HG03460 (cell line): ENCODE measurements around the gene CYP26B1.

Experiments
- ATAC-seq: cut with Tn5 transposase; IDR thresholded peaks from one replicate; pipeline ENCODE4 v1.9.1; 2021; ENCODE audit not compliant: unreplicated experiment

Gene CYP26B1

GRCh38 chr2:72113847-72114692 lies 33.6 kb downstream of the CYP26B1 start:
- ATAC-seq = no peak

GRCh38 chr2:72112981-72113846 lies 34.4 kb downstream of the CYP26B1 start:
- no peak for ATAC-seq

DNA sequence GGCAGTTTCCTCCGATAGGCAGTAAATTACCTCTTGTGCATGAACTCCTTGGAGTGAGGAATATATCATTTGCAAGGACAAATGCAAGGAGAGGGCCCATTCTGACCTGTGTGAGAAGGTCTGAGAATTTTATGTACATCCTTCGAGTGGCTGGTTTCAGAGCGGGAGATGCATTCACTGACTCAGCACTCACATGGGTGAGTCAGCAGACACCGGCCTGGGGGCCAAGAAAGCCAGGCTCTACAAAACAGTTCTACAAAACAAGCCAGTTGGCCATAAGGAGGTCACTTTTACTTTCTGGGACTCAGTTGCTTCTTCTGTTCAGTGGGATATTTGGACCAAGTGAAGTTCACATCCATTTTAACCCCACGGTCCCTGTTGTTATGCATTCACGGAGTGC lies 35.3 kb downstream of the CYP26B1 start:
- ATAC-seq = no peak

DNA sequence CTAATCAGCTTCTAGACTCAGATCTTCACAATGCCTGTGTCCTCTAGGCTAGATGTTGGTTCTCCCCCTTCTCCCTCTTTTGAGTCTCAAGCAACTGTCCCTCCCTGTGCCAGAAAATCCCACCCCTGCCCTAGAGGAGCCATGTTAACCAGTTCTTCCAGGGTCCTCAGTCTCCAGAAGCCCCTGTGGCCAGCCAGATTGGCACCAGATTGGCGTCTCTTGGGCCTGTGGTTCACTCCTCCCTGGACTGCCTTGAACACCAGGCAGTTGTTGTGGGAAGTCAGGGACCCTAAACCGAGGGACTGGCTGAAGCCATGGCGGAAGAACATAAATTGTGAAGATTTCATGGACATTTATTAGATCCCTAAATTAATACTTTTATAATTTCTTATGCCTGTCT lies 36.6 kb downstream of the CYP26B1 start:
- no peak for ATAC-seq

GRCh38 chr2:72109904-72110303 lies 37.8 kb downstream of the CYP26B1 start:
- no peak for ATAC-seq

DNA sequence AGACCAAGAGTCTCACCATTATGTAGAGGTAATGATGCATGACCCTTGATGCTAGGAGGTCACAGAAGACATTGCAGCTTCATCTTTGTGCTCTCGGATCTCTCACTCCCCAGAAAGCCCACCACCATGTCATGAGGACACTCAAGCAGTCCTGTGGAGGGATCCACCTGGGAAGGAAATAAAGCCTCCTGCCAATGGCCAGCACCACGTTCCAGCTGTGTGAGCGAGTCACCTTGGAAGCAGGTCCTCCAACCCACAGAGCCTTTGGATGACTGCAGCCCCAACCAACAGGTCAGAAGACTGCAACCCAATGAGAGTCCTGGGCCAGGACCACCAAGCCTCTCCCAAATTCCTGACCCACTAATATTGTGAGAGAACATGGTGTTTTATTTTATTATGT lies 38.4 kb downstream of the CYP26B1 start:
- no peak for ATAC-seq

DNA sequence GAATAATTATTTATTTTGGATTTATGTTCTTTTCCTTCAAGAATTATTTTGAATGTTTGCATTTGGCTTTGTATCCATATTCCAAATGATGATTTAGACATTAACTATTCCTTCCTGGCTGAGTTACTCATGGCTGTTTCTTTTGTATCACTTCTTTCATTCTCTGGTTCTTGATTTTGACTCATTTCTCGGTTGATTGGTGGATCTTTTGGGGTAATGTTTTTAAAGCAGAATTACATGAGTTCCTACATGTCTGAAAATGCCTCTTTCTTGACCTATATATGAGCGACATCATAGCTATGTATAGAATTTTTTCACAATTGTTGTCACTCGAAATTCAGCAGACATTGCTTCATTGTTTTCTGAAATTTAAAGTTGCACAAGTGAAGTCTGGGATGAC lies 39.5 kb downstream of the CYP26B1 start:
- no peak for ATAC-seq

DNA sequence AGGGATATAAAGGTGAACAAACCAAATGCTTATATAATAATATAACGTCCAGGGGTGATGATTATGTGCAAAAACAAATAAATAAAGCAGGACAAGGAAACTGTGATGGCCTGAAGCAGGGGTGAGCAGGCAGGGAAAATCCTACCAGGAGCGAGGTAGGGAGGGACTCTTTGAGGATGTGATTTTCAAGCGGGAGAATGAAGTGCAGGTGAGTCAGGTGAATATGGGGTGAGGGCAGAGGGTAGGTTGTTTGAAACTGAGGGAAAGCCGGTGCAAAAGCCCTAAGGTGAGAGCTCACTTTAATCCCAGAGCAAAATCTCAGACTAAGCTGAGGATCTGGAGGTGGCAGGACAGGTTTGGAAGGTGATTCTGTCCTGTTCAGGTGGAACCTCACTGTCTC lies 40.7 kb downstream of the CYP26B1 start:
- ATAC-seq = no peak

GRCh38 chr2:72104821-72105588 lies 42.7 kb downstream of the CYP26B1 start:
- no peak for ATAC-seq

DNA sequence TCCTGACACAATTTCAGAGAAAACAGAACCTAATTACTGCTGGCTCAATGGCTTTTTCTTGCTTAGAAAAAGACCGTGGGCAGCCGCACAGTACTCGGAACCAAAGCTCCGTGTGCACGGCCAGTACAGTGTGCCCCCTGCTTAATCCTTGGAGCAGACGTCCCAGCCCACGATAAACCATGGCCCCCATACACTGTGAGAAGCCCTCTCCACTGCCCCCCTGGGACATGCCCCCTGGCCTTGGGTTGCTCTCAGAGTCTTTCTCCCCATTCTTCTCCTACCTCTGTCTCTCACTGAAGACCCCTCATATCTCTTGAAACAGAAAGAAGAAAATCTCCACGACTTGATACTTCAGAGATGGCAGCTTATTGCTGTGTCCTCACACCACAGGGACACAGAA lies 44.0 kb downstream of the CYP26B1 start:
- ATAC-seq = no peak

DNA sequence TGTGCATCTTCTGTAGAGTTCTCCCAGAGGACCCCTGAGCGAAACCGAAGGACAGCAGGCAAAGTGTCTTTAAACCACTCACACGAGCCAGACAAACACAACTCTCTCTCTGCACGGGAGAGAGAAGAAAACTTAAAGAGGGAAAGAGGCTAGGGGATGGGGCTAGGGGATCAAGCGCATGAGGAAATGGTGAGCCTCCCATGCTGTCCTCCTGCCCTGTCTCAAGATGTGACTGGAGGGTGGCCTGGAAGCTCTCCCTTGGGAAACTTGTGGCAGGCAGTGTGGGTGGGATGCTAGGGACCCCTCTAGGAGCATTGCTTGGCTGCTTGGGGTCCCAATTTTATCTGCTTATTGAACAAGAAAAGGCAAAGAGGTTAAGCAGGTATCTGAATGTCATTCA lies 44.5 kb downstream of the CYP26B1 start:
- ATAC-seq = no peak

DNA sequence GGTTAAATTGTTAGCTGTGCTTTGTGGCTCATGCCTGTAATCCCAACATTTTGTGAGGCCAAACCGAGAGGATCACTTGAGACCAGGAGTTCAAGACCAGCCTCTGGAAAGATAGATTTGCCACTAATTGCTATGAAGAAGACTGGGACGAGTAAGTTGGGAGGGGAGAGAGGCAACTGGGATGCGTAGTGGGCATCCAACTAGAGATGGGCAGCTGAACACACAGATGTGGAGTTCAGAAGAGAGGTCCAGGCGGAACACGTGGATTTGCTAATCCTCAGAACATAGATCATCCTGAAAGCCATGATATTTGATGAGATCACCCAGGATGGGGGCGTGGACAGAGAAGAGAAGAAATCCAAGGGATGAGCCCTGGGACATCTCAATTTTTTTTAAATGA lies 48.7 kb downstream of the CYP26B1 start:
- ATAC-seq = no peak

DNA sequence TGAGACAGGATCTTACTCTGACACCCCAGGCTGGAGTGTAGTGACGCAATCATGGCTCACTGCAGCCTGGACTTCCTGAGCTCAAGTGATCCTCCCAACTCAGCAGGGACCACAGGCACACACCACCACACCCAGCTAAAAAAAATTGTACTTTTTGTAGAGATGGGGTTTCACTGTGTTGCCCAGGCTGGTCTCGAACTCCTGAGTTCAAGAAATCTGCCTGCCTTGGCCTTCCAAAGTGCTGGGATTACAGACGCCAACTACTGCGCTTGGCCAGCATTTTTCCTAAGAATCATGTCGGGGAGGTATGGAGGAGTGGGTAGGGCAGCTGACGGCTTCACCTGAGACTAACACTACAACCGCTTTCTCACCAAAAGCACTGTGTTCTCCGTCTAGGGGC lies 50.4 kb downstream of the CYP26B1 start:
- ATAC-seq = no peak

DNA sequence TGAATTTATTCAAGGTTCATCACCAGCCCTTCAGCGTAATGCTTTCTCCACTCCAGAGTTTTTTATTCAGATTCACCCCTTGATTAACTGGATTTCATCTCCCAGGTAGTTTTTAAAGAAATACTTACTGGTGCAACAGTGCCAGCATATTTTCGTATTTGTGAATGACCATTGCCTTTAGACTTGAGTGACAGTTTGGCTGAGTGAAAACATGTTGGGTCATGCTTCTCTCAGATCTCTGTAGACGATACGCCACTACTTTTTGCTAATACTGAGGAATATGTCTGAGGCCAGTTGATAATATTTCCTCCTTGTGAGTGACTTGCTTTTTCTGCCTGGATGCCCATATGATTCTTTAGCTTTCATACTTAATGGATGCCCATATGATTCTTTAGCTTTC lies 51.5 kb downstream of the CYP26B1 start:
- no peak for ATAC-seq

DNA sequence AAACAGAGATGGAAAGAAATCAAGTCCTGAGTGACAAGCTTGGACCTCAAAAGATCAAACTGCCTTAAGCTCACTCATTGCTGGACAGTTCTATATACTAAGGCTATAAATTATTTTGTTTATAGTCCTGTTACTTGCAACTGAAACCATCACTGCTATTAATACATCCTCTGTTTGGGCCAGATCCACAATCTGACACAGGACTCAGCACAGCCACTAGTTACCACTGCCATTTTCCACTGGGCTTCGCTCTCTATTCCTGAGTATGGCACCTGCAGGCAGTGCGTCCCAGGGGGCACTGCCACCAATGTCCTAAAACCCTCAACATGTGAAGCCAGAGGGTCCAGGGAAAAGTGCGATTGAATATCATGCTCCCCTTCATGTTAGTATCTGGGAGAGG lies 52.3 kb downstream of the CYP26B1 start:
- no peak for ATAC-seq

DNA sequence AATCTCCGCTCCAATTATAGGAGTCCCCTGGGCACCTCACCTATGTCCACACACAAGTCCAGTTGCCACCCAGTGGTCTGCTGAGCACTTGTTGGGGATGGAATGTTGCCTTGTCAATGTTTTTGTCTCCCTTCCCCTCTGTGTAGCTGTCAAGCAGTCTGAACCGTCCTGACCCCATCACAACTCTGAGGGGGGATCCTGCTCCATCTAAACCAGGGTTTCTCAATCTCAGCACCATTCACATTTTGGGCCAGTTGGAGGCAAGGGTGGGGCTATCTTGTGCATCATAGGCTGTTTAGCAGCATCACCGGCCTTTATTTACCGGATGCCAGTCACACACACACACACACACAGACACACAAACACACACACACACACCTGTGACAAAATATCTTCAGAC lies 53.0 kb downstream of the CYP26B1 start:
- ATAC-seq = no peak

DNA sequence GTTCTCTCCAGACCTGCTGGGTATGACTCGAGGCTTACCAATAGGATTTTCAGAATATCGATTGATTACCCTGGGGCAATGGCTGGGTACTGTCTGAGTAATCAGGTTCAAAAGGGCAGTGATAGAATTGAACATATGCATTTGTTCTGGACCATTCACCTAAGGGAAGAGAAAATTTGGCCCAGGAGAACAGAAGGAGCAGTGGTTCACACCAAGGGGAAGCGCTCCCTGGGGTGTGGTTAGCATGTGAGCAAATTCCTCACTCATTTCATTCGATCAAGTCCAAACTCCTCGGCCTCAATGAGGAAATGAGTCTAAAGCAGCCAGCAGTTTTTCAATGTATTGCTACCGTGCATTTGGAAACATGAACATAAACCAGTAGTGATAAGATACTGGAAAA lies 55.6 kb downstream of the CYP26B1 start:
- no peak for ATAC-seq

GRCh38 chr2:72090781-72091482 lies 56.7 kb downstream of the CYP26B1 start:
- ATAC-seq = no peak

DNA sequence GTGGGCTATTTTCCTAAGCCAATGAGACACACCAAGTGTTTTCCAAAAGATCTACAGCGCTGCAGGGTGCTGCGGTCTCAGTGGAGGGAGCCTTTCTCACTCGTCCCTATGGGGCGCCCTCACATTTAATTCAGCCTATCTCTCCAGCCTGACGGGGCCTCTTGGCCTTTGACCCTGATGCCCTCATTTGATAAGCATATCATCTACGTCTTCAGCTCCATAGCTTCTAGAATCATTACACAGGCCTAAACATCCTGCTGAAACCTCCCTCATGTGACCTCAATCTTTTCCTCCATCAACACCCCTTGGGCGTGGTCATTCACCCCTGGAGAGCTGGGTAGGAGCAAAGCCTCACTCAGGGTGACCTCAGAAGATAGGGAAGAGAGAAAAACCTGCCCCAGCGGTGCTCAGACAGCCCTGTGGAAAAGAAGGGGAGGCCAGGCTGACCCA lies 57.4 kb downstream of the CYP26B1 start:
- no peak for ATAC-seq

DNA sequence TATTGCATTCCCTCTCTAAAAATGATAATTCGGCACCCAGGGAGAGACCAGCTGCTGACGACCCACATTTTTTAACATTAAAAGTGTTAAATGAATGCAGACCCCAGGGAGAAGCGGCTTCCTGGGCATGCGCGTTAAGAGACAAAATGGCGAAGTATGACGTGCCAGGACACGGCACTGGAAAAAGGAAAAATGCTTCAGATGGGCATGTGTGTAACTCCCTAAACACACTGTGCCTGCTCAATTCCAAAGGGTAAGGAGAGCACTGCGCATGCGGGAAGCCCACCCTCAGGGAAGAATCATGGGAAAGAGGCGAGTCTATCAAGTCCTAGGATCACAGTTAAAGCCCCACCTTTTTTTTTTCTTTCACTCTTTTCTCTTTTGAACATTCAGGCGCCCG lies 58.1 kb downstream of the CYP26B1 start:
- no peak for ATAC-seq

- ATAC-seq = no peak
These were observed 58.6 kb downstream of the CYP26B1 start for GRCh38 chr2:72089028-72089427.
